ENCODE data around the gene MT1A.
A peak's percentile ranks its signal among the peaks of the same experiment; 100 is the strongest.

Gene MT1A

GRCh38 chr16:56632156-56632847 lies 6.2 kb upstream of the MT1A start, which contains the start of gene MT1M:
Gene MT1M, plus strand, starts transcription at chr16:56632659. Its CDS starts 73 bp downstream, at chr16:56632732.
- DNase-seq (ENCODE audit: low spot score), result no peak

GRCh38 chr16:56632848-56633365 lies 5.6 kb upstream of the MT1A start:
- DNase-seq (ENCODE audit: low spot score), result no peak

GRCh38 chr16:56633535-56633934 lies 4.9 kb upstream of the MT1A start:
- no peak for DNase-seq (ENCODE audit: low spot score)

GRCh38 chr16:56634715-56635440 lies 3.6 kb upstream of the MT1A start:
- DNase-seq (ENCODE audit: low spot score), result no peak

GRCh38 chr16:56635441-56635967 lies 3.0 kb upstream of the MT1A start:
- DNase-seq (ENCODE audit: low spot score), result no peak

GRCh38 chr16:56636616-56637413 lies 1.7 kb upstream of the MT1A start:
- no peak for DNase-seq (ENCODE audit: low spot score)

GRCh38 chr16:56639045-56639444 lies 579 bp downstream of the MT1A start:
- DNase-seq (ENCODE audit: low spot score), result no peak

GRCh38 chr16:56640076-56640475 lies 1.6 kb downstream of the MT1A start:
- DNase-seq (ENCODE audit: low spot score), result no peak

GRCh38 chr16:56641166-56641565 lies 2.7 kb downstream of the MT1A start:
- no peak for DNase-seq (ENCODE audit: low spot score)

- peak; percentile 79 for DNase-seq (ENCODE audit: low spot score)
These were observed 4.8 kb downstream of the MT1A start for GRCh38 chr16:56643080-56643778.

GRCh38 chr16:56643833-56644232 lies 5.4 kb downstream of the MT1A start:
- no peak for DNase-seq (ENCODE audit: low spot score)

GRCh38 chr16:56645311-56645710 lies 6.8 kb downstream of the MT1A start:
- DNase-seq (ENCODE audit: low spot score), result no peak

- DNase-seq (ENCODE audit: low spot score), result no peak
These were observed 7.4 kb downstream of the MT1A start for GRCh38 chr16:56645838-56646237.

GRCh38 chr16:56647641-56648431 lies 9.4 kb downstream of the MT1A start:
- DNase-seq (ENCODE audit: low spot score), result no peak

GRCh38 chr16:56649271-56649670 lies 10.8 kb downstream of the MT1A start:
- DNase-seq (ENCODE audit: low spot score), result no peak

- DNase-seq (ENCODE audit: low spot score), result no peak
These were observed 11.4 kb downstream of the MT1A start for GRCh38 chr16:56649820-56650219.

- no peak for DNase-seq (ENCODE audit: low spot score)
These were observed 13.1 kb downstream of the MT1A start, which contains the start of gene MT1B for GRCh38 chr16:56651586-56651985. Gene MT1B, plus strand, starts transcription at chr16:56651886. Its CDS starts 68 bp downstream, at chr16:56651954.

- DNase-seq (ENCODE audit: low spot score), result no peak
These were observed 14.1 kb downstream of the MT1A start for GRCh38 chr16:56652600-56652999.

GRCh38 chr16:56653218-56653617 lies 14.8 kb downstream of the MT1A start:
- DNase-seq (ENCODE audit: low spot score), result no peak

GRCh38 chr16:56657555-56658326 lies 19.3 kb downstream of the MT1A start, which contains the start of gene MT1F:
Gene MT1F, plus strand, starts transcription at chr16:56657959. Its CDS starts 100 bp downstream, at chr16:56658059.
- DNase-seq (ENCODE audit: low spot score), result peak; percentile 63
